ENCODE data around the gene CCDC63.
A peak's percentile ranks its signal among the peaks of the same experiment; 100 is the strongest.

Gene CCDC63

GRCh38 chr12:110927546-110927945, 80.8 kb downstream of the CCDC63 start:
- in situ Hi-C loops (cut with MboI; ENCODE audit: low sequenced_read_pairs, unreplicated experiment), result no loop called here
- no peak for DNase-seq (ENCODE audit: low spot score)
- no peak for TF ChIP-seq CTCF (IDR thresholded peaks at IDR 0.05; ENCODE audit: borderline replicate concordance, control extremely low read depth, extremely low read depth, insufficient read depth, missing control alignments)

- TF ChIP-seq CTCF (IDR thresholded peaks at IDR 0.05; ENCODE audit: borderline replicate concordance, control extremely low read depth, extremely low read depth, insufficient read depth, missing control alignments), result no peak
- in situ Hi-C loops (cut with MboI; ENCODE audit: low sequenced_read_pairs, unreplicated experiment), result no loop called here
- no peak for DNase-seq (ENCODE audit: low spot score)
These were observed 81.9 kb downstream of the CCDC63 start for GRCh38 chr12:110928700-110929099.

GRCh38 chr12:110929818-110930217, 83.0 kb downstream of the CCDC63 start:
- TF ChIP-seq CTCF (IDR thresholded peaks at IDR 0.05; ENCODE audit: borderline replicate concordance, control extremely low read depth, extremely low read depth, insufficient read depth, missing control alignments), result no peak
- DNase-seq (ENCODE audit: low spot score), result peak; percentile 10
- in situ Hi-C loops (cut with MboI; ENCODE audit: low sequenced_read_pairs, unreplicated experiment), result no loop called here

- in situ Hi-C loops (cut with MboI; ENCODE audit: low sequenced_read_pairs, unreplicated experiment), result no loop called here
- no peak for TF ChIP-seq CTCF (IDR thresholded peaks at IDR 0.05; ENCODE audit: borderline replicate concordance, control extremely low read depth, extremely low read depth, insufficient read depth, missing control alignments)
- peak; percentile 9 for DNase-seq (ENCODE audit: low spot score)
These were observed 83.8 kb downstream of the CCDC63 start for GRCh38 chr12:110930348-110931314.

GRCh38 chr12:110931315-110931728, 84.5 kb downstream of the CCDC63 start:
- in situ Hi-C loops (cut with MboI; ENCODE audit: low sequenced_read_pairs, unreplicated experiment), result no loop called here
- DNase-seq (ENCODE audit: low spot score), result peak; percentile 9
- TF ChIP-seq CTCF (IDR thresholded peaks at IDR 0.05; ENCODE audit: borderline replicate concordance, control extremely low read depth, extremely low read depth, insufficient read depth, missing control alignments), result no peak

GRCh38 chr12:110932046-110932445, 85.3 kb downstream of the CCDC63 start:
- in situ Hi-C loops (cut with MboI; ENCODE audit: low sequenced_read_pairs, unreplicated experiment), result no loop called here

More at GRCh38 chr12:110932046-110932445, 85.3 kb downstream of the CCDC63 start:
- DNase-seq (ENCODE audit: low spot score), result peak; percentile 18
- no peak for TF ChIP-seq CTCF (IDR thresholded peaks at IDR 0.05; ENCODE audit: borderline replicate concordance, control extremely low read depth, extremely low read depth, insufficient read depth, missing control alignments)
